Hematopoietic multipotent progenitor cell treated with erythropoietin and hydrocortisone succinate and interleukin-3 and kit ligand, for 4 days (in vitro differentiated cells): Measurements from ENCODE around the gene GIPC1.
"Not testable (repeated sequence)": the region's sequence is repeated elsewhere in the genome, so short reads cannot be mapped to it uniquely, and the experiment has no call there.

Experiments used
- DNase-seq: peaks from one replicate; pipeline ENCODE4 v3.0.0-alpha.2; 2015

GIPC1 gene, protein sequence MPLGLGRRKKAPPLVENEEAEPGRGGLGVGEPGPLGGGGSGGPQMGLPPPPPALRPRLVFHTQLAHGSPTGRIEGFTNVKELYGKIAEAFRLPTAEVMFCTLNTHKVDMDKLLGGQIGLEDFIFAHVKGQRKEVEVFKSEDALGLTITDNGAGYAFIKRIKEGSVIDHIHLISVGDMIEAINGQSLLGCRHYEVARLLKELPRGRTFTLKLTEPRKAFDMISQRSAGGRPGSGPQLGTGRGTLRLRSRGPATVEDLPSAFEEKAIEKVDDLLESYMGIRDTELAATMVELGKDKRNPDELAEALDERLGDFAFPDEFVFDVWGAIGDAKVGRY

DNA sequence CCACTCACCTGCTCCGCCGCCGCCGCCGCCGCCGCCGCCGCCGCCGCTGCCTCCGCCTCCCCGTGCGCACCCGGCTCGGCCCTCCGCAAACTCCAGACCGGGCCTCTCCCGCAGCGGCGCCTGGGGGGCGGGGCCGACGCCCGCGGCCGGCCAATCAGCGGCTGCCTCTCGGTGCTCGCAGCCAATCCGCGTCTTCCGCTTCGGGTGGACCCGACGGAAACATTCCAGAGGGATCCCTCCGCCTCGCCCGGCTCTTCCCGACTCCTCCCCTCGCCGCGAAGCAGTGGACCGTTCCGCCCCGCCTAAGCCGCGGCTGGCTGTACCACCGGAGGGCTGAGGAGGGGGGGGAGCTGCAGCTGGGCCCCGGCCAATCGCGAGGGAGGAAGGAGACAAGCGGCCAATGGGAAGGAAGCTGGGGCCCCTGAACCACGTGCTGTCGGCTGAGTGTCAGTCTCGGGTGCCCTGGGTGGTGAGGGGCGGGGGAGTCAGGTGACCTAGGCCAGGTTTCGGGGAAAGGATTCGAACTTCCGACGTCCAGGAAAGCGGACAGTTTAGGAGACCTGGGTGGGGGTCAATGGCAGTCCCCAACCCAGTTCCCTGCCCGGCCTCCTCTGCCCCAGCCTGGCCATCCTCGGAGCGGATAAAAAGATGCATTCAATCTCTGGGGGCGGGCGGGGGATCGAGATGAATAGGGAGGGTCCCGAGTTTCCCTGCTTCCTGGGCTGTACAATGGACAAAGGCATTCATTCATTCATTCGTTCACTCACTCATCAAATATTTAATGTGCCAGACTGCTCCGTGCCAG, at the start of gene GIPC1:
Gene GIPC1, minus strand, starts transcription at position 99 of the 805 bp plus-strand sequence. CDS start 13,151 bp downstream, outside the sequence.
- peak; percentile 92 for DNase-seq

DNA sequence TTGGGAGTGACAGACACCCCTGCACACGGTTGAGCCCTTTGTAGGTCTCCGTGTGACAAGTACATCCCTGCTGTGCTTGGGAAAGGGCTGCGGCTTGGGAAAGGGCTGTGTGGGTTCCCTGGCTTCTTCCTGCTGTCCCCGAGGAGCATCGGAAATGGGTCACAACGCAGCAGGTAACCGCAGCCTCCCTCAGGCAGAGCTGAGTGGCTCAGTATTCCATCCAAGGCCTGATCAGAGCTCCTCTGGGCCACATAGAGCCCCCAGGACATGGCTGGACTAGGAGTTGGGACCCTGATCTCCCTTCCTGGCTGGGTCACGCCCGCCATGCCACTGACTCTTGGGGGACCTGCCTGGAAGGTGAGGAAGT, 49.8 kb upstream of the GIPC1 start:
- DNase-seq = no peak

DNA sequence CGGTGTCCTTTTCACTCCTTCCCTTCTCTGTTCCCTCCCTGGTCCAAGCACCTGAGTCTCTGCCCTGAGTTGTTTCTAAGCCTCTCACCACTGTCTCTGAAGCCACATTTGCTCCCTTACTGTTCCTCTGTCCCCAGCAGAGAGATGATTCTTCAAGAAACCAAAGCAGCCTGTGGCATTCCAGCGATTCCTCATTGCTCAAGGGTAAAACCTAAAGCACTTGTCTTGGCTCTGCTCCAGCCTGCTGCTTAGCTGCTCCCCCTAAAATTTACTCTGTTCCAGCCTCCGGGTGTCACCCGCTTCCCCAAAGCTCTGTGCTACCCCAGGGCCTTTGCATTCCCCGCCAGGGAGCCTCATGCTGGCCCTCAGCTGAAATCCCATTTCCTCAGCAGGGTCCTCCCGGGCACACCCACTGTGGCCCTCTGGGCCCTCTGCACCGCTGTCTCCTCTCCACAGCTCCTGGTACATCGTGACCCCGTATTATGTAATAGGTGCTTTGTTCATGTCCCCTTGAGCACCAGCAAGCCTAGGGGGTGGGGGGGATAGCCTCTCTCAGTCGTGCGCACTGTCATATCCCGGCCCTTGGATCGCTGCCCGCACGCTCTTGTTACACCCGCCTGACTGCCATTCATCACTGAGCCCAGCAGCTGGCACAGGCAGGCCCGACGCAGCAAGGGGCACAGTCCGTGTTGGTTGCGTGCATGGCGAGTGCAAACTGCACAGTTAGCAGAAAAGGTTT, 49.2 kb upstream of the GIPC1 start:
- no peak for DNase-seq

DNA sequence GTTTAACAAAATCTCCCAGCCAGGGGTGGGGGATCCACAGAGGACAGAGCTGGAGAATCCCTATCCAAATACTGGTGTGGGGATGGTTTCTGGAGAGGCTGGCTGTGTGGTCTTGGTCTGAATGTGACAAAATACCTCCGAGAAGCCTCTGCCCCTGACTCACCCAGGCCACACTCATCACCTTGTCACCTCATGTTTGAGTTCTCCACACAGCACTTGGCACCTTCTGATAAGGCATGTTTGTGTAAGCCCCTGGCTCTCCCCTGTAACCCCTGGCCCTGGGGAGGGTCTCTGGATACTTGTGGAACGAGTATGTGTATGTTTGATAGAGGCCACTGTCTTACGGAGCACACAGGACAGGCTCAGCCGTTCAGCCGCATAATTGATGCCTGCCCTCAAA, 48.1 kb upstream of the GIPC1 start:
- no peak for DNase-seq

DNA sequence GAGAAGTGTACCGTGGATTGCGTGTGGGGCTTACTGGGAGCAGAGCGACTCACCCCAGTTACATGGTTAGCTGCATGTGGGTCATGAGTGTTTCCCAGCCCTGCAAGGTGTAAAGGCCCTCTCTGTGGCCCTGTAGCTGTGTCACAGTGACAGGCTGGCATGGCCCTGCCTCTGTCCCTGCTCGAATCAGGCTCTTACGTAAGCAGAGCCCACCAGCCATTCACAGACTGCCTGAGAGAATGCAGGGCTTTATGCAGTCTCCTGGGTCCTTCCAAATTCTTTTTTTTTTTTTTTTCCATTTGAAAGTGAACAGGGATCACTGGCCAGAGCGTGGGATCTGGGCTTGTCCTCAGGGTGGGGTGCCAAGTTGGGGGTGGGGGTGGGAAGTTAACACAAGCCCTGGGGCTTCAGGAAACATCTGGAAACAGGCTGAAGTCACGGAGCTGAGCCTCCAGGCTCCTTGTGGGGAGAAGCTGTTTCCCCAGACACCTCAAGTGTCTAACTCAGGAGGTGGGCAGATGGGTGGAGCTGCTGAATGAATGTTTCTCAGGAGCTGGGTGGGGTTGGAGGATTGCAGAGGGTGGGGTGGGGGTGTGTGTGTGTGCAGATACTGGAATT, 46.9 kb upstream of the GIPC1 start:
- peak; percentile 56 for DNase-seq

DNA sequence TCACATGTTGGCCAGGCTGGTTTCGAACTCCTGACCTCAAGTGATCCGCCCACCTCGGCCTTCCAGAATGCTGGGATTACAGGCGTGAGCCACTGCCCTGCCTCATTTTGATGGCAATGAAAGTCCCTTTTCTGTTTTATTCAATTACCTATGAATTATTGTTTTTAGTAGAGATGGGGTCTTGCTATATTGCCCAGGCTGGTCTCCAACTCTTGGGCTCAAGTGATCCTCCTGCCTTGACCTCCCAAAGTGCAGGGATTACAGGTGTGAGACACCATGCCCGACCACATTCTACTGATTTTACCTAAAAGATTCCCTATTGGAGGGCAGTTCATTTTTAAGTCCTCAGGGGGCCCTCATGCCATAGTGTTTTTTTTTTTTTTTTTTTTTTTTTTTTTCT, 46.1 kb upstream of the GIPC1 start:
- DNase-seq = not testable (repeated sequence)

DNA sequence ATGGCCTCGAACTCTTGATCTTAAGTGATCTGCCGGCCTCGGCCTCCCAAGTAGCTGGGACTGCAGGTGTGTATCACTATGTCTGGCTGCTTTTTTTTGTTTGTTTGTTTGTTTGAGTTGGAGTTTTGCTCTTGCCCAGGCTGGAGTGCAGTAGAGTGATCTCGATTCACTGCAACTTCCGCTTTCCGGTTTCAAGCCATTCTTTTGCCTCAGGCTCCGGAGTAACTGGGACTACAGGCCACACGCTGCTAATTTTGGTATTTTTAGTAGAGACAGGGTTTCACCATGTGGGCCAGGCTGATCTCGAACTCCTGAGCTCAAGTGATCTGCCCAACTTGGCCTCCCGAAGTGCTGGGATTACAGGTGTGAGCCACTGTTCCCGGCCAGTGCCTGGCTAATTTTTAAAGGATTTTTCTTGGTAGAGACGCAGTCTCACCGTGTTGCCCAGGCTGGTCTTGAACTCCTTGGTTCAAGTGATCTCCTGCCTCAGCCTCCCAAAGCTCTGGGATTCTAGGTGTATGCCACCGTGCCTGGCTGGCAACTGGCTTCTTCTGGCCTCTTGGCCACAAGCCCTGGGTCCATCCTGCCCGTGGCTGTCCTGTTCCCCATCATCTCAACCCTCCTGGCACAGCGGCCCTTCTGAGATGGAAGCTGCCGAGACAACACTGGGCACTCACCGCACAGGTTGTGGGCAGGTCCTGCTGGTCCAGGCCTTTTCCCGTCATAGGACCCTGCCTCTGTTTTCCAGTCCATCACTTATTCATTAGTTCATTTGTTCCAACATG, 45.0 kb upstream of the GIPC1 start:
- DNase-seq = no peak

DNA sequence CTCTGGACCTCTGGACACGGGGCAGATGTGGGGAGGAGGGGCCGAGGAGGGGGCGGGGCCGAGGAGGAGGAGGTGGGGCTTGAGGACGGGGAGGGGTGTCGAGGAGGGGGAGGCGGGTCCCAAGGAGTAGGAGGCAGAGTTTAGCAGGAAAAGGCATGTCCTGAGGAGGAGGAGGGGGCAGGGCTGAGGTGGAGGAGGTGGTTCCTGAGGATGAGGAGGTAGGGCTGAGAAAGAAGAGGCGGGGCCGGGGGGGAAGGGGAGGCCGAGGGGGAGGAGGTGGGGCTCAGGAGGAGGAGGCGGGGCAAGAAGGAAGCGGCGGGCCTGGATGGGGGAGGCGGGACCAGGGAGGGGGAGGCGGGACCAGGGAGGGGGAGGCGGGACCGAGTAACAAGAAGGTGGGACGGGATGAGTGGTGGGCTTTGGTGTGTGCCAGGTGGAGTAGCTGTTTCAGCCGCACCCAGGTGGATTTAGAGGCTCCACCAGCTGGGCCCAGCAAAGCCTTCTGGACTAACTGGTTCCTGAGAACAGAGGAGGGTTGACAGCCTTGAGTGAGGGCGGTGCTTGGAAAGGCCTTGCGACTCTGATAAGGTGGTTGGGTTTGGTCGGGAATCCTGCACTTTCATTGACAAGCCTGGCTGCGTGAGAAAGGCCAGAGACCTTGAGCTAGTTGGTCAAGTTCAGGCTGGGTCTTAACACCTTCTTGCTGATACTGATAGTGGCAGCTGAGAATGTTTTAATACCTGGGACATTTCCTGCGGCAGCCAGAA, 41.2 kb upstream of the GIPC1 start:
- peak; percentile 92 for DNase-seq

DNA sequence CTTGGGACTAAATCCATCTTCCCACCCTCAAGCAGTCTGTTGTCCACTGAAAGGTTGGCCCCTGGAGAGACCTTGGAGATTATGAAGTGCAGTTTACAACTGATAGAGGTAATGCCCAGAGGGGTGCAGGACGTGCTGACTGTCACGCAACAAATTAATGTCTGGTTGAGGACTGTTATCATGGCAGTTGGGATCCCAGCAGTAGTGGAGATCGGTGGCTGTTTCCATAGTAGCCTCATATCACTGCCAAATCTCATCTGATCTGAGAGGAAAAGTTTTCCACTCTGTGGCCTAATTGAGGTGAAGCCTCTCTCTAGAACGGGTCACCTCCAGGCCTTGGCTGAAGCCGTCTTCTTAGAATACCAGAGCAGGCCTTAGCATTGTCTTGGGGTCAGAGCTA, 37.5 kb upstream of the GIPC1 start:
- DNase-seq = no peak

DNA sequence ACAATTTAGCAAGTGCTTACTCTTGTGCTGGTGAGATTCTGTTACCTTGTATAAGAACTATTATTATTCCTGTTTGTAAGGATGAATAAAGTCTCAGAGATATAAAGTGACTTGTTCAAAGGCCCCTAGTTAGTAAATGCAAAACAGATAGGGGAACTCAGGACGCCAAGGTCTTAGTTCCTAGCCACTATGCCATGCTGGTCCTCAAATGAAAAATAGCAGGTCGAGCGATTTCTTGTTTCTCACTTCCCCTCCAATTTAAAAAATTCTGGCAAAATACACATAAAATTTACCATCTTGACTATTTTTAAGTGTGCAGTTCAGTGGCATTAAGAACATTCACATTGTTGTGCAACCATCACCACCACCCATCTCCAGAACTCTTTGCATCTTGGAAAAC, 34.6 kb upstream of the GIPC1 start:
- DNase-seq = no peak

DNA sequence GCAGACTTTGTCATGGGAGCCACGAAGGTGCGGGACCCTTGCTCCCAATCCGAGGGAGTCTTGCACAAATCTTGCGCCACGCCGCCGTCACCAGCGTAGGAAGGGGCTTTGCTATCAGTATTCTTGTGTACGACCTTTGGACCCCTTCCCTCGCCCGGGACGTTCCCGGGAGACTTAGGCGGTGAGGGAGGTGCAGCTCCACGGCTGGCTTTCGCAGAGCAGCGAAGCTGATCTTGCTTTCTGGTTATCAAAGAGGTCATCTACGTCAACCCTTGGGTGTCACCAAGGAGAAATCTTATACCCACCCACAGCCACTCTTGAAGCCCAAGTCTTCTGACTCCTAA, 34.0 kb upstream of the GIPC1 start:
- no peak for DNase-seq

DNA sequence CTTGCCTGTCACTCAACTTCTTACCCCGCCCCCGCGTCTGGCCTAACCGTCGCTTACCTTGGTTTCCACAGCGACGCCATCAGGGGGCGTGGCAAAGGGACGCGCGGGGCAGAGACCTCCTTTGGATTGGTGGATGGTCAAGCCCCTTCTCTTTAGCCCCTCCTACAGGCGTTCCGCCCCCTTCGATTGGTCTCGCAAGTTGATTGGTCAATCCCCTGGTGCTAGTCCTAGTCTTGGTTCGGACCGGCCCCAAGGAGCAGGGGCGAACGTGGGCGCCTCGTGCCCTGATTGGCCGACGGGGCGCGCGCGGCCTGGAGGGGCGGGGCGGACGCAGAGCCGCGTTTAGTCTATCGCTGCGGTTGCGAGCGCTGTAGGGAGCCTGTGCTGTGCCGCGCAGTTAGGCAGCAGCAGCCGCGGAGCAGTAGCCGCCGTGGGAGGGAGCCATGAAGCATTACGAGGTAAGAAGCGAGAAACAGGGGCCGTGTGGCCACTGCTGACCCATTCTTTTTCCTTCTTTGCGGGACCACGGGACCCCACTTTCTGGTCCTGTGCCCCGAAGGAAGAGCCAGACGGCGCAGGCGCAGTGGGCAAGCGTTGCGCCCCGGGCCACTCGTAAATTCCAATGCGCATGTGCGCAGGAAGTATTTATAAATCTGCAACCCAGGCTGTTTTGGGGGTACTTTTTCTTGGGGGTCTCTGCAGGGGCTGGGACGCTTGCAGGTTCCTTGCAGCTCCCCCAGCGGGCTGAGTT, 33.5 kb upstream of the GIPC1 start, which contains the start of gene TECR:
Gene TECR, plus strand, starts transcription at position 341 of the 751 bp plus-strand sequence. Its CDS starts 103 bp downstream, at position 444.
- peak; percentile 100 for DNase-seq

DNA sequence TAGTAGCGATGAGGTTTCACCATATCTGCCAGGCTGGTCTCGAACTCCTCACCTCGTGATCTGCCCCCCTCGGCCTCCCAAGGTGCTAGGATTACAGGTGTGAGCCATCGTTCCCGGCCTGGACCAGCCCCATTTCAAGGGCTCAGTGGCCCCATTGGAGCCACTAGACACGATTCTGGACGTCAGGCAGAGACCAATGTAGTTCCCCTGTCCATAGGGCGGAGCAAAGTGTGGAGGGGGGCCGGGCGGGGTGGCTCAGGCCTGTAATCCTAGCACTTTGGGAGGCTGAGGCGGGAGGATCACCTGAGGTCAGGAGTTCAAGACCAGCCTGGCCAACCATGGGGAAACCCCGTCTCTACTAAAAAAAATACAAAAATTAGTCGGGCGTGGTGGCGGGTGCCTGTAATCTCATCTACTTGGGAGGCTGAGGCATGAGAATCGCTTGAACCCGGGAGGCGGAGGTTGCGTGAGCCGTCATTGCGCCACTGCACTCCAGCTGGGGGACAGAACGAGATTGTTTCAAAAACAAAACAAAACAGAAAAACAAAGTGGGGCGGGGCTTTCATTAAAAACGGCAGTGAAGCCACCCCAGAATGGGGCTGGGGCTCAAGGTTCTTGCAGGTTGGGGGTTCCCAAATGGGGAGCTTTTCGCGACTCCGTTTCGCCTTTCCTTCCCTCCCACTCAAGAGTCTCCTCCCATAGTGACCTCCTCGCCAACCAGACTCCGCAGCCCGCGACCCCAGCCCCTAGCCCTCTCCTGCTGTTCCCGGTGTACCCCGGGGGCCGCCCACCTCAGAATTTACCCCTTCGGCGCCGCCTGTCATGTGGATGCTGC, 32.7 kb upstream of the GIPC1 start:
- DNase-seq = no peak

DNA sequence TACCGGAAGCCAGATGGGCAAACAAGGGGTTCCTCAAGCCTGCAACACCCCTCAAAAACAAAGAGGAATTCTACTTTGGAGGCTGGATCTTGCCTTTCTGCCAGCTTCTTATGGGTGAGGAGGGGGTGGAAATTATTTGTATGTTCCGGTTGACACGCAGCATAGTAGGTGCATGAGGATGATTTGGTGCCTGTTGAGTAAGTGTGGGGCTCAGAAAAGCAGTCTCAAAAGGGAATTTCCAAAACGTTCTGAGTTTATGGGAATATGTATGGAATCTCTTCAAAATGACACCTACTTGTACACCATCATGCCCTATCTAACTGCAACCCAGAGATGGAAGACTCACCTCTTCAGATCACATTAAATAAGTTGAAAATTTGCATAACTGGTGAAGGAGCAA, 30.5 kb upstream of the GIPC1 start:
- no peak for DNase-seq

DNA sequence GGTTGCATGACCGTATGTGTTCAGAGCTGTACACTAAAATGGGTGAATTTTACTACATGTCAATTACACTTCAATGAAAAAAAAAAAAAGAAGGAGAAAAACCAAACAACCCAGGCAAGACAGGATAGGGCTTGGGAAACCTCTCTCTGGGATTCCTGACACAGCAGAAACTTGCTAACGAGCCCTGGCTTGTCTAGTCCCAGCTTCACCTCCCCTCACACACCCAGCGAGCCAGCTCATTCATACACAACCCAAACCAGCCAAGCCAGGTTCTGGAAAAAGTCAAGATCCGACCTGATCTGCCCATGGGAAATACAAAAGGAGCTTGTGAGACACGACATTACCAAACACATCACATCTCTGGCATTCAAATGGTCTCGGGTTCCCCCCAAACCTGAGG, 29.8 kb upstream of the GIPC1 start:
- no peak for DNase-seq

DNA sequence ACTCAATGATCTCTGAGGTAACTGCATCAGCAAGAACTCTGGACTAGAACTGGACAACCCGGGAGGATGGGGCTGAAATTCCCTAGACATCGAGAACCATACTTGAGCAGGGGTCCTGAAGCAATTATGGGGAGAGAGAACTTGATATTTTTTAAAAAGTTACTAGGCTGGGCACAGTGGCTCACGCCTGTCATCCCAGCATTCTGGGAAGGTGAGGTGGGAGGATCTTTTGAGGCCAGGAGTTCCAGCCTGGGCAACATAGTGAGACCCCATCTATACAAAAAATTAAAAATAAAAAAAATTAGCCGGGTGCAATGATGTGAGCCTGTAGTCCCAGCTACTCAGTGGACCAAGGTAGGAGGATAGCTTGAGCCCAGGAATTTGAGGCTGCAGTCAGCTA, 24.6 kb upstream of the GIPC1 start:
- no peak for DNase-seq

DNA sequence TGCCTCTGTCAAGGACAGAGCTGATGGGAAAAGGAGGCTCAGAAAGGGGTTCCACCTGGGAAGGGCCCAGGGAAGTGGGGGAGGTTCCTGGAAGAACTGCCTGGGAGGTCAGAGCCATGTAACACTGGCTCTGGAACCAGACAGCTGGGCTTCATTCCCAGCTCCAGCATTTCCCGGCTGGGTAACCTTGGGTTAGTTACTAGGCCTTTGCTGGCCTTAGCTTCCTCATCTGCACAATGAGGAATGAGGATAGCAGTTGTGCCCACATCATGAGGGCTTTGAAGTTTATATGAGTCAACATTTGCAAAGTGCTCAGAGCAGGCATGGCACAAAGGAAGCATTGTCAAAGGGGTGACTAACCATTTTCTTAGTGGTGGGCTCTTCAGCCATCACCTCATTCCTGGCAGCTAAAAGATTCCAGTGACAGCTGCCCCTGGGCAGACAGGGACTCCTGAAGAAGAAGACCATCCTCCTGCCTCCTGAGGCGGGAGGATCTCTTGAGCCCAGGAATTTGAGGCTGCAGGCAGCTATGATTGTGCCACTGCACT, 24.0 kb upstream of the GIPC1 start:
- no peak for DNase-seq

DNA sequence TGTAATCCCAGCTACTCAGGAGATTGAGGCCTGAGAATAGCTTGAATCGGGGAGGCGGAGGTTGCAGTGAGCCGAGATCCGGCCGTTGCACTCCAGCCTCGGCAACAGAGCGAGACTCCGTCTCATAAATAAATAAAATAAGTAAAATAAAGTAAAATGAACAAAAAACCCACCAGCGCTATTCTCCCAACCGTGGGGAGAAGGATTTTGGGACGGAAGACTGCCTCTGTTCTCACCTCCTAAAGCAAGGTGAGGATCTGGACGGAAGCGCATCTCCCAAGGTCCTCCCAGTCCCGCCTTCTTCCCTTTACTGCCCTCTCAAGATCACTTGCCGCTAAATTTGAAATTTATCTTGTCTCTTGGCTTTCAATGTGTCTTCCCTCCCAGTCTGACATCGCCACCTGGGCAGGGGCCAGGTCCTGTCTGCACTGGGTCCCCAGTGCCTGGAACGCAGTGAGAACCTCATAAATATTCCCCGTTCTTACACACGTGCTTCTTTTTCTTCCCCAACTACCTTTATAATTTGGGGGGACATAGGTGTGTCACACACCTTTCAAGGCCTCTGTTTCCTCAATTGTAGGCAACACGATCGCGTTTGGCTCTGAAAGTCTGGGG, 23.4 kb upstream of the GIPC1 start:
- no peak for DNase-seq
